ENCODE measurements around the gene BTBD9. TPM values are rescaled to one million over a fixed set of nuclear protein-coding genes. Genes with fewer than 3 reads are reported as not detected.
"Not testable (repeated sequence)": the region's sequence is repeated elsewhere in the genome, so short reads cannot be mapped to it uniquely, and the experiment has no call there.

The BTBD9 gene
- total RNA-seq, 1 donor from 2014 or later, result 10.3 TPM

DNA sequence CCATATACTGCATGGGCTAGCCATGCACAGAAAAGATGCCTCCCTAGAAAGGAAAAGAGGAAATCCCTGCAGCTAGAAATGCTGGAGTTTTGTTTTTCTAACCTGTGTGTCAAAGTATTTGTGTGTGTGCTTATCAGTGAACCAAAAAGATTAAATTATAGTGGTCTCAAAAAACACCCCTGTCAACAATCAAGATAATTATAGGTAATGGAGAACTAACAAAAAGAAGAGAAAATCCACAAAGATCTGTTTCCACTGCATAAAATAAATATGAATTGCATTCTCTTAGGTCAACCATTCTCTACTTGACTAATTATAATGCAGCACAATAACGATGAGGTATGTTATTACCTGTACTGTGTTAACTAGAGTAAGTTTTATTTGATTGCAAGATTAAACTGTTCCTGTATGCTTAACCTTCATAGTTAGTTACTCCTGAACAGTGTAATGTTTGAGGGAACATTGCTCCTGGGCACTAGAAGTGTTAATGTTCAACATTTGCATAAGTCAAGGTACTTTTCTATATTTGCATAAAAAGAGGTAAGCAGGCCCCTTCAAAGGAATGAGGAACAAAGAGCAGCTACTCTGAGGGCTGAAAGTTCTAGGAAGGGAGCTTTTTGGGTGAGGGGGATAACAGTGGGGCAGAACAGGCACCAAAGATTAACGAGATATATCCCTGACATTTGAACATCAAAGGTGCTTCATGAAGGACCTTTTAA, 212.1 kb downstream of the BTBD9 start:
- Mint-ChIP-seq H3K27ac (ENCODE audit: unreplicated experiment) (no peak overlapping the region), H3K4me3 (ENCODE audit: unreplicated experiment) (no peak overlapping the region), H3K36me3 (ENCODE audit: low read depth, unreplicated experiment) (peaks cover 3% of the 10 kb centered on the region), H3K4me1 (ENCODE audit: unreplicated experiment) (peaks cover 11% of the 10 kb centered on the region), H3K9me3 (ENCODE audit: unreplicated experiment) (no peaks in the 10 kb centered on the region), H3K27me3 (ENCODE audit: unreplicated experiment) (peaks cover 2% of the 10 kb centered on the region)
- DNase-seq (ENCODE audit: low spot score), result no peak
- TF ChIP-seq, protein P1, sequence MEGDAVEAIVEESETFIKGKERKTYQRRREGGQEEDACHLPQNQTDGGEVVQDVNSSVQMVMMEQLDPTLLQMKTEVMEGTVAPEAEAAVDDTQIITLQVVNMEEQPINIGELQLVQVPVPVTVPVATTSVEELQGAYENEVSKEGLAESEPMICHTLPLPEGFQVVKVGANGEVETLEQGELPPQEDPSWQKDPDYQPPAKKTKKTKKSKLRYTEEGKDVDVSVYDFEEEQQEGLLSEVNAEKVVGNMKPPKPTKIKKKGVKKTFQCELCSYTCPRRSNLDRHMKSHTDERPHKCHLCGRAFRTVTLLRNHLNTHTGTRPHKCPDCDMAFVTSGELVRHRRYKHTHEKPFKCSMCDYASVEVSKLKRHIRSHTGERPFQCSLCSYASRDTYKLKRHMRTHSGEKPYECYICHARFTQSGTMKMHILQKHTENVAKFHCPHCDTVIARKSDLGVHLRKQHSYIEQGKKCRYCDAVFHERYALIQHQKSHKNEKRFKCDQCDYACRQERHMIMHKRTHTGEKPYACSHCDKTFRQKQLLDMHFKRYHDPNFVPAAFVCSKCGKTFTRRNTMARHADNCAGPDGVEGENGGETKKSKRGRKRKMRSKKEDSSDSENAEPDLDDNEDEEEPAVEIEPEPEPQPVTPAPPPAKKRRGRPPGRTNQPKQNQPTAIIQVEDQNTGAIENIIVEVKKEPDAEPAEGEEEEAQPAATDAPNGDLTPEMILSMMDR (IDR thresholded peaks at IDR 0.05; ENCODE audit: unreplicated experiment), result no peak

DNA sequence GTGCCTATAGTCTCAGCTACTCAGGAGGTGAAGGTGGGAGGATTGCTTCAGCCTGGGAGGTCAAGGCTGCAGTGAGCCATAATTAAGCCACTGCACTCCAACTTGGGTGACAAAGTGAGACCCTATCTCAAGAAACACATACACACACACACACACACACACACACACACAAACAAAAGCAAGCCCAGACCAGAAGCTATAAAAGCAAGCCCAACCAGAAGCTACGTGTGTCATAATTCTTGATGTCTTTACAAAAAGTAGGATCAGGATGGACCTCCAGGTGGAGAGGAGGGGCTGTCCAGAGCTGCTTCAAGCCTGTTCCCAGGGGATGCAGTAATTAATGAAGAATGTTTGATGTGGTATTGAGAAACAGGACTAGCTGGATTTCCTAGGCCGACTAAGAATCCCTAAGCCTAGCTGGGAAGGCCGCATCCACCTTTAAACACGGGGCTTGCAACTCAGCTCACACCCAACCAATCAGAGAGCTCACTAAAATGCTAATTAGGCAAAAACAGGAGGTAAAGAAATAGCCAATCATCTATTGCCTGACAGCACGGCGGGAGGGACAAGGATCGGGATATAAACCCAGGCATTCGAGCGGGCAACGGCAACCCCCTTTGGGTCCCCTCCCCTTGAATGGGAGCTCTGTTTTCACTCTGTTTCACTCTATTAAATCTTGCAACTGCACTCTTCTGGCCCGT, 213.8 kb downstream of the BTBD9 start:
- not testable (repeated sequence) for H3K4me3 Mint-ChIP-seq (ENCODE audit: unreplicated experiment); DNase-seq (ENCODE audit: low spot score)

DNA sequence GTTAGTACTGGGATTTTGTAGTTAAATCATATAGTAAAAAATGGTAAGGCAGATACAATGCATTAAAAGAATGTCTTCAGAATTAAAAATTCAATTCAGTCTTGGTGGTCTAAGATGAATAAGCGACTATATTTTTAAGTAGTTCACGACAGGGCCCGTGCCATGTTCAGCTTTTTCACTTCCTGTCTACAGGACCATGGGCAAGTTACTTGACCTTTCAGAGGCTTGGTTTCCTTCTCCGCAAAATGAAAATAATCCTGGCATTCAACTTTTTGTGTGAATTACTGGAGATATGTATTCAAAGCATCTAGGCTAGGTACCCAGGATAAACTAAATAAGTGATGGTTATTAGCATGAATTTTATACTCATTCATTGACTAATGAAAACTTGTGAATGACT, 216.0 kb downstream of the BTBD9 start:
- no peak for DNase-seq (ENCODE audit: low spot score)
- peaks cover 2% of the 10 kb centered on the region for H3K27me3 Mint-ChIP-seq (ENCODE audit: unreplicated experiment)
- no peak overlapping the region for H3K4me3 Mint-ChIP-seq (ENCODE audit: unreplicated experiment)
- no peaks in the 10 kb centered on the region for H3K9me3 Mint-ChIP-seq (ENCODE audit: unreplicated experiment)
- TF ChIP-seq, protein P1 (IDR thresholded peaks at IDR 0.05; ENCODE audit: unreplicated experiment), result no peak
- peaks cover 11% of the 10 kb centered on the region for H3K4me1 Mint-ChIP-seq (ENCODE audit: unreplicated experiment)
- no peak overlapping the region for H3K27ac Mint-ChIP-seq (ENCODE audit: unreplicated experiment)
- no peaks in the 10 kb centered on the region for H3K36me3 Mint-ChIP-seq (ENCODE audit: low read depth, unreplicated experiment)

More for the DNA sequence above, 213.8 kb downstream of the BTBD9 start:
- H3K27ac Mint-ChIP-seq (ENCODE audit: unreplicated experiment); H3K36me3 Mint-ChIP-seq (ENCODE audit: low read depth, unreplicated experiment); H3K27me3 Mint-ChIP-seq (ENCODE audit: unreplicated experiment); H3K9me3 Mint-ChIP-seq (ENCODE audit: unreplicated experiment): not testable (repeated sequence)
- H3K4me1 Mint-ChIP-seq (ENCODE audit: unreplicated experiment), result peaks cover 11% of the 10 kb centered on the region

DNA sequence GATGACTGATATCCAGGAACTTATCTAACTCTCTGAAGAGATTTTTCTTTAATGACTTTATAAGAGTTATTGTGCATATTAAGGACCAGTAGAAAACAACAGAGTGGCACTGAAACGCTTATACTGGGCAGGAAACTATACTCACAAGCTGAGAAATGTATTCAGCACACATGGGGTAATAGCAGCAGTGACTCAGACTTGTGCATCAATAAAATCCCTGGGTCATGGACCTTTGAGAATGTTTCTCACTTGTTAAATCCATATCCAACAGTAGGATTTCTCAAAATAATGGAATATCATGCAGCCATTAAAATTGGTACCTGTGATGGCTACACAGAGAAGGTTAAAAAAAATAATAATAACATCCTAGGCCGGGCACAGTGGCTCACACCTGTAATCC, 219.5 kb downstream of the BTBD9 start:
- no peak overlapping the region for H3K27ac Mint-ChIP-seq (ENCODE audit: unreplicated experiment)
- TF ChIP-seq, protein P1 (IDR thresholded peaks at IDR 0.05; ENCODE audit: unreplicated experiment), result no peak
- DNase-seq (ENCODE audit: low spot score), result no peak

DNA sequence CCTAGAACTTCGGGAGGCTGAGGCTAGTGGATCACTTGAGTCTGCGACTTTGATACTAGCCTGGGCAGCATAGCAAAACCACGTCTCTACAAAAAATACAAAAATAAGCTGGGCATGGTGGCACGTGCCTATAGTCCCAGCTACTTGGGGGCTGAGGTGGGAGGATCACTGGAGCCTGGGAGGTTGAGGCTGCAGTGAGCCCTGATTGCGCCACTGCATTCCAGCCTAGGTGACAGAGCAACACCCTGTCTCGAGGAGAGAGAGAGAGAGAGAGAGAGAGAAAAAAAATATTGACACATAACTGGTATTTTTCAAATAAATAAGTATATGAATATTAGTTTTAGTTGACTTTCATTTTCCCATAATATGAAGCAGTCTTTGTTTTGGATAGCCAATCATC, 222.2 kb downstream of the BTBD9 start:
- TF ChIP-seq, protein P1 (IDR thresholded peaks at IDR 0.05; ENCODE audit: unreplicated experiment), result no peak
- no peak overlapping the region for H3K27ac Mint-ChIP-seq (ENCODE audit: unreplicated experiment)

More for the DNA sequence above, 219.5 kb downstream of the BTBD9 start:
- H3K9me3 Mint-ChIP-seq (ENCODE audit: unreplicated experiment), result no peaks in the 10 kb centered on the region
- no peak overlapping the region for H3K4me3 Mint-ChIP-seq (ENCODE audit: unreplicated experiment)
- H3K27me3 Mint-ChIP-seq (ENCODE audit: unreplicated experiment), result no peaks in the 10 kb centered on the region
- H3K4me1 Mint-ChIP-seq (ENCODE audit: unreplicated experiment), result no peaks in the 10 kb centered on the region
- no peaks in the 10 kb centered on the region for H3K36me3 Mint-ChIP-seq (ENCODE audit: low read depth, unreplicated experiment)

More for the DNA sequence above, 222.2 kb downstream of the BTBD9 start:
- Mint-ChIP-seq H3K36me3 (ENCODE audit: low read depth, unreplicated experiment) (no peaks in the 10 kb centered on the region), H3K27me3 (ENCODE audit: unreplicated experiment) (peaks cover 2% of the 10 kb centered on the region), H3K9me3 (ENCODE audit: unreplicated experiment) (no peaks in the 10 kb centered on the region), H3K4me3 (ENCODE audit: unreplicated experiment) (no peak overlapping the region), H3K4me1 (ENCODE audit: unreplicated experiment) (peaks cover 2% of the 10 kb centered on the region)
- DNase-seq (ENCODE audit: low spot score), result no peak

All from endothelial cell (in vitro differentiated cells).